HG03039 (cell line): ENCODE measurements around the gene MAN1A1.
"Not testable (repeated sequence)": the region's sequence is repeated elsewhere in the genome, so short reads cannot be mapped to it uniquely, and the experiment has no call there.

Experiments
- ATAC-seq: cut with Tn5 transposase; IDR thresholded peaks from one replicate; pipeline ENCODE4 v1.9.1; 2021; ENCODE audit warnings: mild to moderate bottlenecking, moderate library complexity; ENCODE audit not compliant: unreplicated experiment

The MAN1A1 gene

DNA sequence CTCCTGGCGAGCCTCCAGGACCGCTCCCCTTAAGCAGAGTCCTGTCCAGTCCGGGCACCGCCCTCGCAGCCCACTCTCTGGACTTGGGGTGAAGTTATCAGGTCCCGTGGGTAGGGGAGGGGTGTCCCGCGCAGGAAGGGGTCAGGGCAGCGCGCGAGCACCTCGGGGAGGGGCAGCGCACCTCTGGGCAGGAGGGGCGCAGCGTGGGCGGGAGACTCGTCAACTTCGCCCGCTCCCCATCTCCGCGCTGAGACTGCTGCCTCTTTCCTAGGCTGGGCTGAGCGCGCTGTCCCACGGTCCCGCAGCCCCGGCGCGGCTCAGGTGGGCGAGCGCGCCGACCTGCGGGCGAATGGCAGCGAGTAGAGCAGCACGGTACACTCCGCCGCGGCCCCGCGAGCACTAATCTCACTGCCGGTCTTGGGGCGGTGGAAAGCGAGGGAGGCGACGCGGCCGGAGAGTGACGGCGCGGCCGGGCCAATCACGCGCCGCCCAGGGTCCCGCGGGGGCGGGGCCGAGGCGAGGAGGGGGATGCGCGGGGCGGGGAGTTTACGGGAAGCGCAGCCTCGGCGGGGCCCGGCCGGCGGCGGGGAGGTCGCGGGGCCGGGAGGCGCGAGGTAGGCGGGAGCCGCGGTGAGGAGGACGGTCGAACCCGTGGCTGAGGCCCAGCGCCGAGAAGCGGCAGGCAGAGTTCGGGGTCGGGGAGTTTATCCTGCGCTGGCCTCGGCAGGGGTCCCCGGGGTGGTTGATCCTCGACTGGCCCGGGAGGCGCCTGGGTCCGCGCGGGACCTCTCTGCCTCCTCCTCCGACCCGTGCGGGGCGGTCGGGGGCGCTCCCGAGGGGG lies at the start of gene MAN1A1:
TSS of gene MAN1A1 (minus strand) at position 401 of the 841 bp plus-strand sequence. CDS start 696 bp downstream, outside the sequence.
- ATAC-seq = peak; percentile 78

DNA sequence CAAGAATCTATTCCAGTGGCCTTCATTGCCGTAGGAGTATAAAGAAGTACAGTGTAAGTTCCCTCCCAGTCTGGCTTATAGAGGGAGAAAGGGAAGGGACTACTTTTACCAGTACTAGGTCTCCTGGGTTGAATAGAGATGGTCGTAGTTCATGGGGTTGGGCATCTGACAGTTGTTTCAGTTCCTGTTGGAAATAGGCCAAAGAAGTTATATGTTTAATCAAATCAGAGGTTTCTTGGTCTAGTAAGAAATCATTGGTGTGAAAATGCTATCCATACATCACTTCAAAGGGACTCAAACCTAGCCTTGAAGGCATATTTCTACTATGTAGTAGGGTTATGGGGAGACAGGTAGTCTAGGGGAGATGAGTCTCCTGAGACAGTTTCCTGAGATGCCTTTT lies 45.6 kb upstream of the MAN1A1 start:
- ATAC-seq = no peak

- no peak for ATAC-seq
Measured at GRCh38 chr6:119390247-119390793, 40.8 kb upstream of the MAN1A1 start.

GRCh38 chr6:119385994-119386393 lies 36.4 kb upstream of the MAN1A1 start:
- no peak for ATAC-seq

- no peak for ATAC-seq
Measured at GRCh38 chr6:119384444-119384843, 34.9 kb upstream of the MAN1A1 start.

GRCh38 chr6:119379809-119380208 lies 30.2 kb upstream of the MAN1A1 start:
- no peak for ATAC-seq

DNA sequence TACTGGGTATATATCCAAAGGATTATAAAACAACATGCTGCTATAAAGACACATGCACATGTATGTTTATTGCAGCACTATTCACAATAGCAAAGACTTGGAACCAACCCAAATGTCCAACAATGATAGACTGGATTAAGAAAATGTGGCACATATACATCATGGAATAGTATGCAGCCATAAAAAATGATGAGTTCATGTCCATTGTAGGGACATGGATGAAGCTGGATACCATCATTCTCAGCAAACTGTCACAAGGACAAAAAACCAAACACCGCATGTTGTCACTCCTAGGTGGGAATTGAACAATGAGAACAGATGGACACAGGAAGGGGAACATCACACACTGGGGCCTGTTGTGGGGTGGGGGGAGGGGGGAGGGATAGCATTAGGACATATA lies 27.5 kb upstream of the MAN1A1 start:
- ATAC-seq = not testable (repeated sequence)

DNA sequence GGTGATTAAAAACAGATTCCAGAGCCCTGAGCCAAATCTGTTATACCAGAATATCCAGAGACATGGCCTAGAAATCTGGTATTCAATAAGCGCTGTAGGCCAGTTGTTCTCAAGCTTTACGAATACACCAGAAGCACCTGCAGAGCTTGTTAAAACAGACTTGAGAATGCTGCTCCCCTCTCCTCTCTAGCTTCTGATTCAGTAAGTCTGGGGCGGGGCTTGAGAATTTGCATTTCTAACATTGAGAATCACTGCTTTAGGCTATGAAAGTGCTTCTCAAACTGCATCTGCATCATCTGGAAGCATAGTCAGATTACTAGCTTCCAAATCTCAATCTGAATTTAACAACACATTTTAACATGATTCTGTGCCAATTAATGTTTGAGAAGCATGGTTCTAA lies 20.5 kb upstream of the MAN1A1 start:
- no peak for ATAC-seq

- no peak for ATAC-seq
Measured at GRCh38 chr6:119368921-119369320, 19.4 kb upstream of the MAN1A1 start.

GRCh38 chr6:119361209-119361608 lies 11.6 kb upstream of the MAN1A1 start:
- ATAC-seq = no peak

GRCh38 chr6:119360262-119360915 lies 10.8 kb upstream of the MAN1A1 start:
- ATAC-seq = no peak

DNA sequence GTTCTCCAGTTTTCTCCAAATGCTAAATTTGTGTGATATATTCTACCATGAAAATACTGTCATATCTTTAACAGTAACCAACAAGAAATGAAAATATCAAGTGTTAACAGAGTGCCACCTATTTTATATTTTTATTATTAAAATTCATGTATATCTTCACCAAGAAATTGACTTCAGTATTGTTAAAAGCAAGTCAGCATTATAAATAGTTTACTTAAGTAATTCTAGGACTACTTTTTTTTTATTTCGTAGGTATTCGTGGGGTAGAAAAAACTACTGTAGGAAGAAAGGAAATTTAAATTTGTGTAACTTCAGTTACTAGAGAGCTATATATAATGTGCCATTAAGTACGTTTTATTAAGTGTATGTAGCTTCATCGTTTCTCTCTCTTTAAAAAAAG lies 6.3 kb upstream of the MAN1A1 start:
- ATAC-seq = no peak

DNA sequence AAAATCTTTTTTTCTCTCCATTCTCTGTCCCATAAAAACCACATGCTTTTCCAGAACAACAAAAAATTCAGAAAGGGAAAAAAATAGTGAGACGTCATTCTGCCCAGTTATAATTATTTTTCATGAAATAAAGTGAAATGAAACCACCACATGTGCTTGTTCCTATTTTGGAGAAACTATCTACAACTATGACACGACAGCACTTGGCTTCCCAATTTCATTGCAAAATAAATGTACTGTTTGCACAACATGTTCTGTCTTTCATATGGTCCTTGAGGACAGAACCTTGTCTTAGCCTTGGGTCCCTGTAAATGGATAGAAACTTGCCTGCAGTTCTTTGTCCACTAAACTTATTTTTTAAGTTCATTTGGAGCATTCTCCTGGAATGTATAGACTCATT lies 5.6 kb upstream of the MAN1A1 start:
- ATAC-seq = no peak

DNA sequence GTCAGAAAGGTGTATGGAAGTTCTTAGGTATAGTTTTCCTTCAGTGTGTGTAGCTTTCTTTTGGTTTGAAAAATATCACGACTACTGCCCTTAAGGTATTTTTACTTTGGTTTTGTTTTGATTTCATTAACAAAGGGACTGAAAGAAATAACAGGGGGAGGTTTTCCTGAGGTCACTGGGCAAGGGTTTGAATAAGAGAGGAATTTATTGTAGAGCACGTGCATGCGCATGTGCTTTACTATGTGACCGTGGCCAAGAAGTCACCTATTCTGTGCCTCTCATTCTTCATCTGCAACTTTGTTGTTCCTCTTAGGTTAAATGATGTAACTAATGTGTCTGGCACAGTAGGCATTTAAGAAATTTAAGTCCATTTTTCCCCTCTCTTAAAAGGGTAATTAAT lies 4.1 kb upstream of the MAN1A1 start:
- ATAC-seq = no peak

DNA sequence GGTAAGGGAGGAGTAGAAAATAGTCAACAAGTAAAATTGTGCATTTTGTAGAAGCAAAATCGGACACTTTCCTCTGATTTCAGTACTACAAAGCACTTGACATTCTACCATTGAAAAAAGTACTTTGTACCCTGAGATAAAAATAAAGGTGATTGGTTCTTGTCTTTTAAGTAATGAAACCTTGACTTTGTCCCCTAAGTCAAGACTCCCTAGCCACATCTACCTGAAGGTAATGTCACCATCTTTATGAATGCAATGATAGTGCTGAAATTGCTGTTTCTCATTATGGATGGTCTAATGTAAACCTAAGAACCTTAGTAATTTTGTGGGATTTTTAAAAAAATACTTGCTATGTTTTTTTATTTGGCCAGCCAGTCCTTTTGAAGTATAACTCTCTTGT lies 2.4 kb upstream of the MAN1A1 start:
- ATAC-seq = no peak

GRCh38 chr6:119350952-119351372 lies 1.4 kb upstream of the MAN1A1 start:
- no peak for ATAC-seq

- ATAC-seq = peak; percentile 11
Measured at GRCh38 chr6:119350202-119350951, 816 bp upstream of the MAN1A1 start.

DNA sequence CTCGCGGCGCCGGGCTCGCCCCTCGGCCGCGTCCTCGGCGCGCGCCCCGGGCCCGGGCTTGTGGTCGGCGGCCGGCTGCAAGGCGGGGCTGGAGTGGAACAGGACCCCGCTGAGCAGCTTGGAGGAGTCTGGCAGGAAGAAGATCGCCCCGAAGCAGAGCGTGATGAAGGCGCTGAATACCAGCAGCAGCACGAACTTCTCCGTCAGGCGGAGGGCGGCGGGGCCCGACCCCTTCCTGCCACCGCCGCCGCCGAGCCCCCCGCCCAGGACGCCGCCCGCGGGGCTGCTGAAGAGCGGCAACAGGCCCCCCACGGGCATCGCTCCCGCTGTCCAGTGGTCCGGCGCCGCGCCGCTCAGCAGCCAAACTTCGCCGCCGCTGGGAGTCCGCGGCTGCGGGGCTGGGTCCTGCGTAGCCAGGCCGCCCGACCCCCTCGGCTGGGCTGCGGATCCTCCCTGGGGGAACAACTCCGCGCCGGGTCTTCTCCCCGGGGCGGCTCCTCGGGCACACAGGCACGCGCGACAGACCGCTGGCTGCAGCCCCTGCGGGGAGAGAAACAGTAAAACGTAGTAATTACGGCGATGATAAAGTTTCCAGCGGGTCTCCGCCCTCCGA lies 707 bp downstream of the MAN1A1 start:
- ATAC-seq = no peak

- ATAC-seq = peak; percentile 13
Measured at GRCh38 chr6:119348096-119348747, 1.3 kb downstream of the MAN1A1 start.

DNA sequence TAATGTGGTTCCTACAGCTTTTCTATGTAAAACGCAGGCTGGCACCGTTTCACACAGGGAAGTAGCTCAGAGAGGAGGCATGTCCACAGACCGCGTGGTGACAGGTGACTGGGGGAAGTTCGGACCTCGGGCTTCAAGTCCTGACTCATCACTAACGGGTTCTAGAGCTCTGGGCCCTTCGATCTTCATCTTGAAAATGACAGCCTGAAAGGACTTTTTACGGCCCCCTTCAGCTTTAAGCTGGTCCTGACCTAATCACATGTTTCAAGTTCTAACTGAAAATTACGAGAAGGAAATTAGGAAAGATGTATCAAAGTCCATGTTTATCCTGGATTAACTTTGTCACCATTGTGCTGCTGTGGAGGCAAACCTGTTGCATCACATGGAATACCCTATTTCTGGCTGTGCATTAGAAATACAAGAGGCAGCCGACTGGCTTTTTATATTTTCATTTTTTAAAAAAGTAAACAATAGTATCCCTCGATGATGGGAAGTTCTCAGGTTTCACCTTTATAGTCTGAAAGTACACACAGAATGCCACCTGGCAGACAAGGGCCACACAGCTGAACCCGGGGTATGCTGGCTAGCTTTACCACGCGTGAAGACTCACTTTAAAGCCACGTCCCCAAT lies 2.0 kb downstream of the MAN1A1 start:
- peak; percentile 22 for ATAC-seq
